ENCODE data around the gene ETHE1. TPM values are rescaled to one million over a fixed set of nuclear protein-coding genes. Genes with fewer than 3 reads are reported as not detected.

Gene ETHE1
- polyA plus RNA-seq, 1 donor from 2014 or later = 40.9 TPM

DNA sequence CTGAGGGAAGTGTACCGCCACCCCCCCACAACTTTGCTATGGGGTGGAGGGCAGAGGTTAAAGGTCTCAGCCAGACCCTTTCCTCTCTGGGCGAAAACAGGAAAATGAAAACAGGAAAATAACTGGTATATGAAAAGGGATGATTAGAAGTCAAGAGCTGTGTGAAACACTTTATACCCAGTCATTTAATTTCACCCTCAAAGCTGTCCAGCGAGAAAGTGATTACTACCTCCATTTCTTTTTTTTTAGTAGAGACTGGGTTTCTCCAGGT lies 21.9 kb downstream of the ETHE1 start:
- H3K36me3 ChIP-seq (ENCODE audit: insufficient read depth, low read length) = no peaks in the 10 kb centered on the region
- H3K9ac ChIP-seq (ENCODE audit: low read length) = no peak overlapping the region
- no peaks in the 10 kb centered on the region for H3K79me2 ChIP-seq (replicated peaks; ENCODE audit: insufficient read depth, low read length)
- H3K4me2 ChIP-seq (ENCODE audit: low read length) = no peak overlapping the region
- H4K20me1 ChIP-seq (ENCODE audit: insufficient read depth) = no peaks in the 10 kb centered on the region
- H3K9me3 ChIP-seq (ENCODE audit: low read length) = no peaks in the 10 kb centered on the region
- no peak for TF ChIP-seq POLR2AphosphoS5 (IDR thresholded peaks at IDR 0.05)
- TF ChIP-seq, protein P1, sequence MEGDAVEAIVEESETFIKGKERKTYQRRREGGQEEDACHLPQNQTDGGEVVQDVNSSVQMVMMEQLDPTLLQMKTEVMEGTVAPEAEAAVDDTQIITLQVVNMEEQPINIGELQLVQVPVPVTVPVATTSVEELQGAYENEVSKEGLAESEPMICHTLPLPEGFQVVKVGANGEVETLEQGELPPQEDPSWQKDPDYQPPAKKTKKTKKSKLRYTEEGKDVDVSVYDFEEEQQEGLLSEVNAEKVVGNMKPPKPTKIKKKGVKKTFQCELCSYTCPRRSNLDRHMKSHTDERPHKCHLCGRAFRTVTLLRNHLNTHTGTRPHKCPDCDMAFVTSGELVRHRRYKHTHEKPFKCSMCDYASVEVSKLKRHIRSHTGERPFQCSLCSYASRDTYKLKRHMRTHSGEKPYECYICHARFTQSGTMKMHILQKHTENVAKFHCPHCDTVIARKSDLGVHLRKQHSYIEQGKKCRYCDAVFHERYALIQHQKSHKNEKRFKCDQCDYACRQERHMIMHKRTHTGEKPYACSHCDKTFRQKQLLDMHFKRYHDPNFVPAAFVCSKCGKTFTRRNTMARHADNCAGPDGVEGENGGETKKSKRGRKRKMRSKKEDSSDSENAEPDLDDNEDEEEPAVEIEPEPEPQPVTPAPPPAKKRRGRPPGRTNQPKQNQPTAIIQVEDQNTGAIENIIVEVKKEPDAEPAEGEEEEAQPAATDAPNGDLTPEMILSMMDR (IDR thresholded peaks at IDR 0.05; ENCODE audit: poor library complexity, severe bottlenecking) = no peak
- TF ChIP-seq TAF1 (IDR thresholded peaks at IDR 0.05; ENCODE audit: low read depth) = no peak
- H3K4me3 ChIP-seq (ENCODE audit: low read length) = peak overlapping the region; percentile 81
- no peaks in the 10 kb centered on the region for H3F3A ChIP-seq (ENCODE audit: insufficient read depth, low read length, poor library complexity, severe bottlenecking)
- H3K27me3 ChIP-seq (ENCODE audit: insufficient read depth, low read depth, low read length) = peaks cover 5% of the 10 kb centered on the region
- H2AFZ ChIP-seq (ENCODE audit: low read depth, low read length) = no peak overlapping the region
- H3K9me2 ChIP-seq (ENCODE audit: insufficient read depth, low read length) = no peaks in the 10 kb centered on the region
- no peak overlapping the region for H3K27ac ChIP-seq (ENCODE audit: low read length)

DNA sequence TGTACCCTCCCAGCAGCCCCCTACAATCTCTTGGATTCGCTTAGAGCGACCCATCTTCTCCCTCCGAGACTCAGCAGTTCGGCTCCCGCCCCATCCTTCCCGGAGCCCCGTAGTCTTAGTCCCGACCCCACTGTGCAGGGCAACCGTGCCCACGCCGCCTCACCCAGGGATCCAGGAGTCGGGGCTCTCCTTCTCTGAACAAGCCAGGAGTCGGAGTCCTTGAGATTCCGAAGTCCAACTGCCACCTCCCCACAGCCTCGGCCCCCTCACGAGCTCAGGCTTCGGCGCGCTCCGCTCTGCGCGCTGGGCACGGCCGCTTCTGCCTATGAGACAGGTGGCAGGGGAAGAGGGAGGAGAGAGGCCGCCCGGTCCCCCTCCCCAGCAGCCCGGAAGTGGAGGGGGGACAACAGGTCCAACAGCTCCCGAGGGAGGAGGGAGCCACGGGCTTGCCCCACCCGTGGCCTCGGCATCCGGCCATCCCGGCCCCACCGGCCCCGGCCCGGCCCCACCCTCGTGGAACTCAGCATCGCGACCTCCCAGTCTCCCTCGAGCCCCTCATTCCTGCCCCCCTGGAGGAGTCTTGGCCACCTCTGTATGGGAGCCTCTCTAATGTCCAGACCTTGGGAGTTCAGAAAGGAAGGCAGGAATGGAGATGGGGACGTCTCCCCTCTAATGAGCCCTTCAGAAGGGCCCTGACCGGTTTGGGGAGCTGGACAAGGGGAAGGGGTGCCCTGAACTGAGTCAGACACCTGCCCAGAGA lies 22.4 kb downstream of the ETHE1 start, which contains the start of gene PHLDB3:
Gene PHLDB3 (minus strand): TSS at position 321 of the 760 bp plus-strand sequence. CDS start 628 bp downstream, outside the sequence.
- peak within 1 kb of the TSS; percentile 81 for H3K4me3 ChIP-seq (ENCODE audit: low read length)
- no peaks in the 10 kb centered on the region for H3K9me2 ChIP-seq (ENCODE audit: insufficient read depth, low read length)
- no peaks in the 10 kb centered on the region for H4K20me1 ChIP-seq (ENCODE audit: insufficient read depth)
- no peaks in the 10 kb centered on the region for H3K9me3 ChIP-seq (ENCODE audit: low read length)
- no peaks in the 10 kb centered on the region for H3K79me2 ChIP-seq (replicated peaks; ENCODE audit: insufficient read depth, low read length)
- H2AFZ ChIP-seq (ENCODE audit: low read depth, low read length) = peak within 1 kb of the TSS; percentile 56
- TF ChIP-seq MXI1 (conservative IDR thresholded peaks at IDR 0.05; ENCODE audit: poor library complexity, severe bottlenecking) (peak; percentile 9), SMC3 (conservative IDR thresholded peaks at IDR 0.05; ENCODE audit: poor library complexity) (no peak)
- H3F3A ChIP-seq (ENCODE audit: insufficient read depth, low read length, poor library complexity, severe bottlenecking) = no peaks in the 10 kb centered on the region
- H3K36me3 ChIP-seq (ENCODE audit: insufficient read depth, low read length) = no peaks in the 10 kb centered on the region
- peak within 1 kb of the TSS; percentile 78 for H3K4me2 ChIP-seq (ENCODE audit: low read length)
- peaks cover 5% of the 10 kb centered on the region for H3K27me3 ChIP-seq (ENCODE audit: insufficient read depth, low read depth, low read length)
- H3K27ac ChIP-seq (ENCODE audit: low read length) = no peak within 1 kb of the TSS
- peak within 1 kb of the TSS; percentile 58 for H3K9ac ChIP-seq (ENCODE audit: low read length)

DNA sequence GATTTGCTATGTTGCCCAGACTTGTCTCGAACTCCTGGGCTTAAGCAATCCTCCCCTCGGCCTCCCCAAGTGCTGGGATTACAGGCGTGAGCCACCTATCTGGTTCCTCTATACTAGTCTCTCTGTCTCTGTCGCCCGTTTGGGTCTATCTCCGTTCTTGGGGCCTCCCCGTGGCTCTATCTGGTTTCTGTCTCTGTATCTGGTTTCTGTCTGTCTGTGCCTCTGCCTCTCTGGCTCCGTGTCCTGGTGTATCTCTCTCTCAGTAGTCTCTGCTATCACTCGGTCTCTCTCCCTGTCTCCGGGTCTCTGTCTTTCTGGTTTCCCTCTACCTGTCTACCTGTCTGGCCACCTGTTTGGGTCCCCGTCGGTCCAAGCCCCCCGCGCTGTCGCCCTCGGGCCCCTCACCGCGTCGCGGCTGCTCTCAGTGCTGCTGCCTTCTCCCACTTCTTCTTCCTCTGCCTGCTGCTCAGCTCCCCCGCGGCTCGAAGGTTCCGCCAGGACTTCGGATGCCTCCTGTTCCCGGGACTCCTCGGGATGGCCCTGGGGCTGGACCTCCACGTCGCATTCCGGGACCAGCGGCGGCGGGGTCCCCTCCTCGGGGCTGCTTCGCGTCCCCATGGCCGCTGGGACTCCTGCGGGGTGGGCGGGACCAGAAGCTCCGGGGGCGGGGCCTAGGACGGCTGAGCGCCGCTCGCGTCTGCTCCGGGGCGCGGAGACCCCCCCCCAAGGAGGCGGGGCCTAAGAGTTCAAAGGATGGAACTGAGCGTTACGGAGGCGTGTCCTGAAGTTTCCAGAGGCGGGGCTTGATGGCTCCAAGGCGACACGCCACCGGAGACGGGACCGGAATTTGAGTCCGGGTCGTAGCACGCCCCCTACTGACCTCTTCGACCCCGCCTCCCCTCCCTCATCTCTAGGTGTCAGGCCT lies 23.2 kb downstream of the ETHE1 start:
- no peaks in the 10 kb centered on the region for H3K9me3 ChIP-seq (ENCODE audit: low read length)
- H3K4me3 ChIP-seq (ENCODE audit: low read length) = peak overlapping the region; percentile 81
- TF ChIP-seq MXI1 (conservative IDR thresholded peaks at IDR 0.05; ENCODE audit: poor library complexity, severe bottlenecking) (peak; percentile 19), EP300 (conservative IDR thresholded peaks at IDR 0.05; ENCODE audit: poor library complexity, severe bottlenecking) (no peak), RAD21 (conservative IDR thresholded peaks at IDR 0.05) (peak; percentile 10)
- TF ChIP-seq, protein P1 (IDR thresholded peaks at IDR 0.05; ENCODE audit: poor library complexity, severe bottlenecking) = peak; percentile 39
- peak overlapping the region; percentile 56 for H2AFZ ChIP-seq (ENCODE audit: low read depth, low read length)
- H3K36me3 ChIP-seq (ENCODE audit: insufficient read depth, low read length) = no peaks in the 10 kb centered on the region
- no peaks in the 10 kb centered on the region for H3K79me2 ChIP-seq (replicated peaks; ENCODE audit: insufficient read depth, low read length)
- H3F3A ChIP-seq (ENCODE audit: insufficient read depth, low read length, poor library complexity, severe bottlenecking) = no peaks in the 10 kb centered on the region
- no peak overlapping the region for H3K27ac ChIP-seq (ENCODE audit: low read length)
- H3K9me2 ChIP-seq (ENCODE audit: insufficient read depth, low read length) = no peaks in the 10 kb centered on the region
- peaks cover 5% of the 10 kb centered on the region for H3K27me3 ChIP-seq (ENCODE audit: insufficient read depth, low read depth, low read length)
- H4K20me1 ChIP-seq (ENCODE audit: insufficient read depth) = no peaks in the 10 kb centered on the region
- peak overlapping the region; percentile 78 for H3K4me2 ChIP-seq (ENCODE audit: low read length)
- peak overlapping the region; percentile 58 for H3K9ac ChIP-seq (ENCODE audit: low read length)
